Bone marrow (tissue), 2 donors: ENCODE measurements around the gene KCNB1.

Experiments
- DNase-seq, 2 donors: peaks; one replicate each; lab custom pipeline; 2025; lab: John Stamatoyannopoulos, UW

The KCNB1 gene

DNA sequence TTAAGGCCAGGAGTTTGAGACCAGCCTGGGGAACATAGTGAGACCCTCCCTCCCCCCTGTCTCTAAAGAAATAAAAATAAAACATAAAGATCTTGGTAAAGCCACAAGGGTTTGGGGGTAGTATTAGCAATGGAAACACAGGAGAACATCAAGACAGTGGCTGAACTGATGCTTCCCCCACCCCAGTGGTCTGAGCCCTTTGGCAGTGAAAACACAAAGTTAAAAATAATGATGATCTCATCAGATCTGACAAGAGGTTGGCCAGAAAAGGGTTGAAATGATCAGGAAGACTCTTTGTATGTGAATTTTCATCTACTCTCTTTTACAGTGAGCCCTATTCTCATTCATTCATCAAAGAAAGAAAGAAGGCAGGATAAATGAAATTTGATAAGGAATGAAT is 93.7 kb downstream of the KCNB1 start:
- no peak for DNase-seq

DNA sequence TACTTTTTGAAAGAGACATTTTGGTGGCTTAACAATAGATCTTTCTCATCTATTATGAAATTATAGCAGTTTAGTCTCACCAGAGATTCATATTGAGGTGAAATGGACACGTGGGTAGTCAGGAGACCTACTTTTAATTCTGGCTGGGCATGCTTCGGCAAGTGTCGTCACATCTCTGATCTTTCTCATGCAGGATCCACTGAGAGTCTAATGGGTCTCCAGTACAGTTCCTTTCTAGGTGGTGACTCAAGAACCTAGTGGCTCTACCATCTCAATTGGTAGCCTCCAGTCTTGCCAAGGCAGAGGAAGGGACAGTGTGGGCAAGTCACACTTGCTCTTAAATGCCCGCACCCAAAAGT is 94.9 kb downstream of the KCNB1 start:
- DNase-seq: no peak

- no peak for DNase-seq
Observed at GRCh38 chr20:49386848-49387580, 95.5 kb downstream of the KCNB1 start.

- DNase-seq: no peak
Observed at GRCh38 chr20:49385465-49385864, 97.0 kb downstream of the KCNB1 start.

GRCh38 chr20:49384437-49385434 is 97.7 kb downstream of the KCNB1 start:
- DNase-seq: peak; percentile 35 to 51

DNA sequence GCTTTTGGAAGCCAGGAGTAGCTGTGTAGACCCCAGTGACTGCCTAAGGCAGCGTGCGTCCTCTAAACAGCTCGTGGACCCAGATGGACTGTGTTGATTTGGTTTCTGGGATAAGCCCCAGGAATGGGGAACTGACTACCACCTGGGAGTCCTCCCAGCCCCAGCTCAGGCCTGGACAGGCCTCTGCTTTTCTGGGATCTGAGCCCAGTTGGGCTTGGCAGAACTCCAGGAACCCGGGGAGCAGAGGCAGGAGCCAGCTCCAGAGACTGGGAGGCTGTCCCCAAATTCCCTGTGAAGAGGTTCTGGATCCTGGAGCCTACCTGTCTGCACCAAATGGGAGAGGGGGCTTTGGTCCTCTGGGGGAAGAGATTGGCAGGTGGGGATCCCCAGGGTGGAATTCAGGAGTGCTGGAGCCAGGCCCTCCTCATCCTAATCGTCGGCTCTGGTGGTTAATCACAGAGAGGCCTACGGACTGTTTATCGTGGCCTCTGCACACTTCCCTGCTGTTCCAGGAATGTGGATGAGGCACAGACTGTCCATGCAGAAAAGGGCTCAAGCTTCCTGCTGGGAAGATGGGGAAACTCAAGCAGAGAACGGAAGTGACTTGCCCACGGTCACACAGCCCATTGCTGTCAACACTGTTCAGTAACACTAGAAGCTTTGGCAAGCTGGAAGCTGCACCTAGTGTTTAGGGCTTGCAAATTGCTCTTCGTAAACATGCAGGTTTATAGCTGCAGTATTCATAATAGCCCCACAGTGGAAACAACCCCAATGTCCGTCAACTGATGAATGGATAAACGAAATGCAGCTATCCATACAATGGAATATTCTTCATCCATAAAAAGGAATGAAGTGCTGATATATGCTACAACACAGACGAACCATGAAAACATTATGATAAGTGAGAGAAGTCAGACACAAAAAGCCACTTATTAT is 100.6 kb downstream of the KCNB1 start:
- DNase-seq: no peak

- DNase-seq: no peak
Observed at GRCh38 chr20:49380337-49380780, 102.1 kb downstream of the KCNB1 start.

DNA sequence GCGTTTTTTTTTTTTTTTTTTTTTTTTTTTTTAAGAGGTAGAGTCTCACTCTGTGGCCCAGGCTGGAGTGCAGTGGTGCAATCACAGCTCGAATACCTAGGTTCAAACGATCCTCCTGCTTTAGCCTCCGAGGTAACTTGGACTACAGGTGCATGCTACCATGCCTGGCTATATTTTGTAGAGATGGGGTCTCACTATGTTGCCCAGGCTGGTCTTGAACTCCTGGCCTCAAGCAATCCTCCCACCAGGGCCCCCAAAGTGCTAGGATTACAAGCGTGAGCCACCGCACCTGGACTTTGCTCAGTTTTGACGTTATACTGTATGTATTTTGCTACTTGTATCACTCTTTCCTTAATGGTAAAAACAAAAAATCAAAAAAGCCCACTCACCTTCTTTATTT is 103.1 kb downstream of the KCNB1 start:
- no peak for DNase-seq

- DNase-seq: no peak
Observed at GRCh38 chr20:49377326-49377725, 105.1 kb downstream of the KCNB1 start.

GRCh38 chr20:49375170-49375569 is 107.3 kb downstream of the KCNB1 start:
- DNase-seq: no peak

DNA sequence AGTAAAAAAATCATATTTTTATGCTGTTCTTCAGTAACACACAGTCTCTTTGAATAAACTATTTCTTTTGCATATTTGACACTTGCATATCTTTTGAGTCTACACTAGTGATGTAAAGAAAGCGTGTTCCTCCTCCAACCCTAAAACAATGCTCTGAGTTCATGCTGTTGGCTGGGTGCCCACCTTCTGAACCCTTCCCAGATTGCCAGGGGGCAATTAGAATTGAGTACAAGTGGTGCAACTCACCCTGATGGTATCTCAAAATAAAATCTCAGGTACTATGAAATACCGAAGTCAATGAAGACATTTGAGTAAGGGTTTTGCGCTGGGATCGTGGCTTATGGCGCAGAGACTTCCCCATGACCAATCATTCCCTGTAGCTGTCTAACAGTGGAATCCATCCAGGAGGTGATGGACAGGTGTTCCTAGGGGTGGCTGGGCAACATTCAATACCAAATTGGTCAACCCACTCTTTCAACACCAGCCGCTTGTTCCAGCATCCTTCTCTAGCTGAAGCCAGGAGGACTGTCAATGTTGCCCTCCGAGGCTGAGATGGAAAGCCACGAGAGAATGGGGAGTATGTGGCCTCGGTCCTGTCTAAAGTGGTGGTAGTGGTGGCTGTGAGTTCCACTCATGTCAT is 110.3 kb downstream of the KCNB1 start:
- DNase-seq: no peak

GRCh38 chr20:49368596-49368995 is 113.9 kb downstream of the KCNB1 start:
- no peak for DNase-seq

- DNase-seq: no peak
Observed at GRCh38 chr20:49367113-49367512, 115.4 kb downstream of the KCNB1 start.

- no peak for DNase-seq
Observed at GRCh38 chr20:49366687-49367086, 115.8 kb downstream of the KCNB1 start.

DNA sequence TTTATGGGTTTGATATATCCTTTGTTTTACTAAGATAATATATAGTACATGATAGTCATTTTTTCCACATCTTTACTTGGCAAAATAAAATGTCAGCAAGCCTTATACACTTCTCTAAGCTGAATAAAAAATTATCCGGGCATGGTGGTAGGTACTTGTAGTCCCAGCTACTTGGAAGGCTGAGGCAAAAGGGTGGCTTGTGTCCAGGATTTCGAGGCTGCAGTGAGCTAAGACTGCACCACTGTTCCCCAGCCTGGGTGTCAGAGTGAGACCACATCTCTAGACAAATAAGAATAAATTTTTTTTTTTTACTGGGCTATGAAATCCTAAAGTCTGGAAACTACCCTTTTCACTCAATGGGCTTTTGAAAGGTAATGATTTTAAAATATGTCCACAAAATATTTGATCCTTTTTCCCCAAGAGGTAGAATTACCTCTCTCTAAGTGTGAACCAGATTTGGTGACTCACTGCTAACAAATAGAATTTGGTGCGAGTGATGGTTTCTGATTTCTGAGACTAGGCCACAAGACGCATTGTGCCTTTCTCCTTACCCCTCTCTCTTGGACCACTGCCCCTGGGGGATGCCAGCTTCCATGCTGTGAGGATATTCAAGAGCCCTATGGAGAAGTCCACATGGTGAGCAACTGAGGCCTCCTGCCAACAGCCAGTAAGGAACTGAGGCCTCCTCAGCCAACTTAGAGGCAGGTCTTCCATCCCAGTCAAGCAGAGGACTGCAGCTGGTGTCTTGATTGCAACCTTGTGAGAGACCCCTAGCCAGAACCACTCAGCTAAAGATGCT is 120.4 kb downstream of the KCNB1 start:
- no peak for DNase-seq

DNA sequence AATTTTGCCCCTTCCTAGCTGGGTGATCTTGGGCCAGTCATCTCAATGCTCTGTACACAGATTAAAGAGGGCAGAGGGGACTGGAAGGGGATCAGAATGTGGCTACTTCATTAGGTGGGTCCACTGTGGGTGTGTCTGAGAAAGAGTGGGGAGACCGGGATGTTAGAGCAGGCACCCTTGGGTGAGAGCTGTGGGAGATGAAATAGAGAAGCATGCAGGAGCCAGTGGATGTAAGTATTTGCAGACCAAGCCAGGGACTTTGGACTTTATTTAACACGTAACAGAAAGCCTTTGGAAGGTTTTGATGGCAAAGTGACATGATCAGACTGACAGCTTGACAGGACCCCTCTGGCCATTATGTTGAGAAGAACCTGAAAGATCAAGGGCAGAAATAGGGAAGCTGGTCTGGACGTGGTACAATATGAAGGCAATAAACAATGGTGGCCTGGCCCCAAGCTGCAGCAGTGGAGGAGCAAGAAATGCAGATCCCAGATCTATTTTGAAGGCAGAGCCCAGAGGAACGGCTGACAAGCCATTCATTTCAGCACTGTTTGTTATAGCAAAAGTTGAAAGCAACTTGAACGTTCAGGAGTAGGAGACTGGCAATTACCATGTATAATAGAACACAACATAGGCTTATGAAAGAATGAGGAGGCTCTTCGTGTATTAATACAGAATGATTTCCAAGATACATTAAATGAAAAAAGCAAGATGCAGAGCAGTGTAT is 122.1 kb downstream of the KCNB1 start:
- no peak for DNase-seq

GRCh38 chr20:49356676-49357075 is 125.8 kb downstream of the KCNB1 start:
- DNase-seq: no peak

- DNase-seq: no peak
Observed at GRCh38 chr20:49354673-49355072, 127.8 kb downstream of the KCNB1 start.

- no peak for DNase-seq
Observed at GRCh38 chr20:49353348-49353747, 129.1 kb downstream of the KCNB1 start.

DNA sequence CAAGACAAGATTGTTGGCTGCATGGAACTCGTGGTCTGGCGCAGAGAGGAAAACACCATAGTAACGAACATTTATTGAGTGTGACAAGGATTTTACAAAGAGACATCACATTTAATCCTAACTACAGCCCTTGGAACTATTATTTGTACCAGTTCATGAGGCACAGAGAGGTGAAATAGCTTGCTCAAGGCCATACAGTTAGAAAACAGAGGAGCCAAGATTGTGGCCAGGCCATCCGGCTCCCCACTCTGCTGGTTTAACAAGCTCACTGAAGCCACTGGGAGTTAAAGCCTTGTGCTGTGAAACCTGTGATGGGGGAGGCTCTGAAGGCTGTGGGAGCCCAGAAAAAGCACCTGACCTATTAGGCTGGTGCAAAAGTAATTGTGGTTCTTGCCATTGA is 129.7 kb downstream of the KCNB1 start:
- DNase-seq: no peak
